Neural progenitor cell (in vitro differentiated cells): ENCODE measurements around the gene OXSR1. TPM values are rescaled to one million over a fixed set of nuclear protein-coding genes. Genes with fewer than 3 reads are reported as not detected.

Experiments
- DNase-seq: peaks from one replicate; pipeline ENCODE4 v3.0.0-alpha.2; 2016; ENCODE audit warnings: low spot score
- H2AFZ ChIP-seq: fragments of 200-600 bp; sonication (generic); replicated peaks from 2 replicates; pipeline ENCODE4 v1.6.1; 2016; ENCODE audit warnings: antibody characterized with exemption
- H3F3A ChIP-seq: fragments of 200-600 bp; sonication (generic); 2 replicates; pipeline ENCODE4 v1.6.1; 2016; ENCODE audit warnings: antibody characterized with exemption, low read depth
- H3K27ac ChIP-seq: fragments of 200-600 bp; sonication (generic); 2 replicates; pipeline ENCODE4 v1.5.1; 2016; ENCODE audit warnings: mild to moderate bottlenecking
- H3K27me3 ChIP-seq: fragments of 200-600 bp; sonication (generic); 2 replicates; pipeline ENCODE4 v1.6.1; 2016; ENCODE audit warnings: mild to moderate bottlenecking, moderate library complexity
- H3K36me3 ChIP-seq: fragments of 200-600 bp; sonication (generic); 2 replicates; pipeline ENCODE4 v1.5.1; 2016
- H3K4me1 ChIP-seq: fragments of 200-600 bp; sonication (generic); 2 replicates; pipeline ENCODE4 v1.6.1; 2016; ENCODE audit warnings: mixed run types
- H3K4me2 ChIP-seq: fragments of 200-600 bp; sonication (generic); 2 replicates; pipeline ENCODE4 v1.6.1; 2016
- H3K4me3 ChIP-seq: fragments of 200-600 bp; sonication (generic); 2 replicates; pipeline ENCODE4 v1.5.1; 2016
- H3K79me2 ChIP-seq: fragments of 200-600 bp; sonication (generic); 2 replicates; pipeline ENCODE4 v1.6.1; 2016; ENCODE audit warnings: low read depth
- H3K9ac ChIP-seq: fragments of 200-600 bp; sonication (generic); 2 replicates; pipeline ENCODE4 v1.6.1; 2016
- H3K9me3 ChIP-seq: fragments of 200-600 bp; sonication (generic); 2 replicates; pipeline ENCODE4 v1.5.1; 2016; ENCODE audit warnings: low read depth
- H4K20me1 ChIP-seq: fragments of 200-600 bp; sonication (generic); 2 replicates; pipeline ENCODE4 v1.6.1; 2016; ENCODE audit warnings: low read depth
- H3K27ac Mint-ChIP-seq: 3 replicates; pipeline ENCODE4 v1.8.0; 2021; ENCODE audit warnings: mixed read lengths
- H3K27me3 Mint-ChIP-seq: 2 replicates; pipeline ENCODE4 v1.8.0; 2022; ENCODE audit warnings: low read depth, mild to moderate bottlenecking, inconsistent platforms, moderate library complexity, mixed read lengths; ENCODE audit not compliant: insufficient read depth
- H3K36me3 Mint-ChIP-seq: 3 replicates; pipeline ENCODE4 v1.8.0; 2021; ENCODE audit warnings: mixed read lengths
- H3K4me1 Mint-ChIP-seq: 3 replicates; pipeline ENCODE4 v1.8.0; 2021; ENCODE audit warnings: mixed read lengths
- H3K4me3 Mint-ChIP-seq: 3 replicates; pipeline ENCODE4 v1.8.0; 2021; ENCODE audit warnings: mild to moderate bottlenecking, moderate library complexity, mixed read lengths
- H3K9me3 Mint-ChIP-seq: 3 replicates; pipeline ENCODE4 v1.8.0; 2020; ENCODE audit warnings: mixed read lengths
- EZH2 ChIP-seq: fragments of 200-600 bp; sonication (generic); IDR thresholded peaks from 2 replicates; pipeline ENCODE4 v1.6.1; 2017; ENCODE audit warnings: antibody characterized with exemption, mild to moderate bottlenecking, moderate library complexity
- EZH2phosphoT487 ChIP-seq: fragments of 200-600 bp; sonication (generic); IDR thresholded peaks from 2 replicates; pipeline ENCODE4 v1.6.1; 2017; ENCODE audit warnings: antibody characterized with exemption
- total RNA-seq: library from RNA; depleted of rRNA; stranded (reverse); fragments of >200 nt; gene quantifications from 2 replicates; pipeline ENCODE4 v1.2.3, GENCODE V29; 2015; ENCODE audit warnings: low replicate concordance
- TF ChIP-seq, protein P1 (sequence below): fragments of 200-600 bp; sonication (generic); IDR thresholded peaks from 2 replicates; pipeline ENCODE4 v1.5.1; 2017; ENCODE audit warnings: antibody characterized with exemption, mild to moderate bottlenecking

The OXSR1 gene
- total RNA-seq, 1 donor from 2014 or later: 65.8 TPM

- no peak for DNase-seq
- Mint-ChIP-seq H3K27me3 (no peaks in the 10 kb centered on the region), H3K9me3 (no peaks in the 10 kb centered on the region), H3K27ac (no peak overlapping the region), H3K4me3 (no peak overlapping the region), H3K36me3 (peaks cover 13% of the 10 kb centered on the region), H3K4me1 (peaks cover 18% of the 10 kb centered on the region)
- no peaks in the 10 kb centered on the region for H3F3A ChIP-seq
- no peak overlapping the region for H3K4me2 ChIP-seq
- H4K20me1 ChIP-seq: peaks cover 94% of the 10 kb centered on the region
- no peak overlapping the region for H3K27ac ChIP-seq
- H3K9ac ChIP-seq: no peak overlapping the region
- peaks cover 8% of the 10 kb centered on the region for H3K4me1 ChIP-seq
- no peak overlapping the region for H2AFZ ChIP-seq
- TF ChIP-seq, protein P1, sequence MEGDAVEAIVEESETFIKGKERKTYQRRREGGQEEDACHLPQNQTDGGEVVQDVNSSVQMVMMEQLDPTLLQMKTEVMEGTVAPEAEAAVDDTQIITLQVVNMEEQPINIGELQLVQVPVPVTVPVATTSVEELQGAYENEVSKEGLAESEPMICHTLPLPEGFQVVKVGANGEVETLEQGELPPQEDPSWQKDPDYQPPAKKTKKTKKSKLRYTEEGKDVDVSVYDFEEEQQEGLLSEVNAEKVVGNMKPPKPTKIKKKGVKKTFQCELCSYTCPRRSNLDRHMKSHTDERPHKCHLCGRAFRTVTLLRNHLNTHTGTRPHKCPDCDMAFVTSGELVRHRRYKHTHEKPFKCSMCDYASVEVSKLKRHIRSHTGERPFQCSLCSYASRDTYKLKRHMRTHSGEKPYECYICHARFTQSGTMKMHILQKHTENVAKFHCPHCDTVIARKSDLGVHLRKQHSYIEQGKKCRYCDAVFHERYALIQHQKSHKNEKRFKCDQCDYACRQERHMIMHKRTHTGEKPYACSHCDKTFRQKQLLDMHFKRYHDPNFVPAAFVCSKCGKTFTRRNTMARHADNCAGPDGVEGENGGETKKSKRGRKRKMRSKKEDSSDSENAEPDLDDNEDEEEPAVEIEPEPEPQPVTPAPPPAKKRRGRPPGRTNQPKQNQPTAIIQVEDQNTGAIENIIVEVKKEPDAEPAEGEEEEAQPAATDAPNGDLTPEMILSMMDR: no peak
- no peak for TF ChIP-seq EZH2
- TF ChIP-seq EZH2phosphoT487: no peak
- H3K79me2 ChIP-seq: peaks cover 100% of the 10 kb centered on the region
- no peaks in the 10 kb centered on the region for H3K36me3 ChIP-seq
- H3K9me3 ChIP-seq: no peaks in the 10 kb centered on the region
- no peak overlapping the region for H3K4me3 ChIP-seq
- H3K27me3 ChIP-seq: no peaks in the 10 kb centered on the region
These were observed 6.3 kb downstream of the OXSR1 start for GRCh38 chr3:38171622-38172021.

- Histone ChIP-seq H3K36me3 (no peaks in the 10 kb centered on the region), H2AFZ (no peak overlapping the region), H3K27ac (no peak overlapping the region), H3F3A (no peaks in the 10 kb centered on the region), H3K4me1 (peaks cover 8% of the 10 kb centered on the region), H3K27me3 (no peaks in the 10 kb centered on the region), H3K4me3 (no peak overlapping the region), H3K9me3 (no peaks in the 10 kb centered on the region), H3K9ac (no peak overlapping the region), H3K4me2 (no peak overlapping the region), H4K20me1 (peaks cover 84% of the 10 kb centered on the region), H3K79me2 (peaks cover 99% of the 10 kb centered on the region)
- H3K27me3 Mint-ChIP-seq: no peaks in the 10 kb centered on the region
- DNase-seq: no peak
- TF ChIP-seq EZH2phosphoT487 (no peak), EZH2 (no peak)
- TF ChIP-seq, protein P1: no peak
- H3K4me1 Mint-ChIP-seq: peaks cover 6% of the 10 kb centered on the region
- H3K9me3 Mint-ChIP-seq: no peaks in the 10 kb centered on the region
- no peak overlapping the region for H3K27ac Mint-ChIP-seq
- peaks cover 5% of the 10 kb centered on the region for H3K36me3 Mint-ChIP-seq
- H3K4me3 Mint-ChIP-seq: no peak overlapping the region
These were observed 8.6 kb downstream of the OXSR1 start for GRCh38 chr3:38173834-38174418.

DNA sequence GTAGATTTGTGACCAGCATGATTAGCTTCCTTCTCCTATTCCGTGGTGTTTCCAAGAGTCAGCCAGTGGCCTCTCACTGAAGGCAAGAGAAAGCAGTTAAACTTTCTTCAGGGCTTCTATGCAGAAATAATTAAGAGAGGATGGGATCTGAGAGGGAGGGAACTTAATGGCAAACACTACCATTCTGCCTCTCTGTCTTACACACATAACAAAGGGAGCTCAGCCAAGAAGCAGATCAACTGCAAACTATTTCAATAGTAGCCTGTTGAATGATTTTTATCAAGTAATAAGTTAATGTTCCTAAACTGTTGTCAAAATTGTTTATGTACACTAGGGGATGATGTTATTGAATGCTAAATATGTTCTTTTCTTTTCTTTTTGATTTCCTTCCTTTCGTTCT lies 11.8 kb downstream of the OXSR1 start:
- no peak for DNase-seq
- H3F3A ChIP-seq: peaks cover 2% of the 10 kb centered on the region
- no peaks in the 10 kb centered on the region for H3K27me3 ChIP-seq
- peaks cover 8% of the 10 kb centered on the region for H3K4me1 ChIP-seq
- H4K20me1 ChIP-seq: peaks cover 78% of the 10 kb centered on the region
- peaks cover 99% of the 10 kb centered on the region for H3K79me2 ChIP-seq
- Mint-ChIP-seq H3K27me3 (no peaks in the 10 kb centered on the region), H3K4me1 (peaks cover 6% of the 10 kb centered on the region), H3K36me3 (peaks cover 16% of the 10 kb centered on the region), H3K4me3 (no peak overlapping the region), H3K9me3 (peaks cover 3% of the 10 kb centered on the region), H3K27ac (no peak overlapping the region)
- H3K4me2 ChIP-seq: no peak overlapping the region
- H3K9ac ChIP-seq: no peak overlapping the region
- no peaks in the 10 kb centered on the region for H3K9me3 ChIP-seq
- no peak overlapping the region for H2AFZ ChIP-seq
- H3K36me3 ChIP-seq: no peaks in the 10 kb centered on the region
- no peak for TF ChIP-seq EZH2phosphoT487
- TF ChIP-seq, protein P1: no peak
- no peak overlapping the region for H3K4me3 ChIP-seq
- peak overlapping the region; percentile 23 for H3K27ac ChIP-seq
